ENCODE results near the gene HGF.

- TF ChIP-seq BCL11A (IDR thresholded peaks at IDR 0.05; ENCODE audit: low read depth, low read length) (no peak), CTCF (IDR thresholded peaks at IDR 0.05 in 2 of 3, conservative IDR thresholded peaks at IDR 0.05 in 1 of 3; ENCODE audit: control insufficient read depth in 2 of 3, extremely low read depth in 1 of 3, insufficient read depth in 1 of 3, low read depth in 3 of 3, low read length in 3 of 3) (no peak), ZNF207 (IDR thresholded peaks at IDR 0.05; ENCODE audit: borderline replicate concordance) (no peak), POLR2A (IDR thresholded peaks at IDR 0.05; ENCODE audit: low read depth, low read length) (no peak), EZH2 (IDR thresholded peaks at IDR 0.05; ENCODE audit: borderline replicate concordance, control insufficient read depth, low read depth, low read length) (no peak), RAD51 (IDR thresholded peaks at IDR 0.05) (no peak), BRCA1 (IDR thresholded peaks at IDR 0.05; ENCODE audit: low read depth, low read length) (no peak), SPI1 (IDR thresholded peaks at IDR 0.05; ENCODE audit: borderline replicate concordance, insufficient read depth, low read depth, low read length) (no peak), FOS (IDR thresholded peaks at IDR 0.05; ENCODE audit: borderline replicate concordance, extremely low read depth, insufficient read length) (no peak), USF2 (IDR thresholded peaks at IDR 0.05; ENCODE audit: borderline replicate concordance, low read depth, low read length) (no peak), RCOR1 (conservative IDR thresholded peaks at IDR 0.05; ENCODE audit: low read depth, low read length) (no peak), KLF5 (IDR thresholded peaks at IDR 0.05; ENCODE audit: partially characterized antibody) (no peak), BACH1 (IDR thresholded peaks at IDR 0.05; ENCODE audit: borderline replicate concordance) (no peak), E2F4 (IDR thresholded peaks at IDR 0.05; ENCODE audit: low read depth, low read length) (no peak)
These were observed 84.5 kb downstream of the HGF start for GRCh38 chr7:81685270-81685868.

Data from GM12878 (cell line).